Measurements from ENCODE around the gene KRTAP3-2.

Gene KRTAP3-2

GRCh38 chr17:40950176-40950575 is 49.5 kb downstream of the KRTAP3-2 start:
- Histone ChIP-seq H3K4me3 (ENCODE audit: low read depth, low read length) (no peak overlapping the region), H3K9me3 (ENCODE audit: control insufficient read depth, insufficient read depth, low read depth, low read length) (no peaks in the 10 kb centered on the region), H3K9ac (ENCODE audit: low read length) (no peak overlapping the region), H3K27ac (ENCODE audit: low read depth, low read length) (no peak overlapping the region), H3K4me1 (ENCODE audit: control insufficient read depth, insufficient read depth, low read length) (no peaks in the 10 kb centered on the region; the same call in 1 of the 2 replicates), H3K36me3 (ENCODE audit: control insufficient read depth, insufficient read depth, low read length) (no peaks in the 10 kb centered on the region), H3K27me3 (ENCODE audit: control insufficient read depth, insufficient read depth, low read length) (no peaks in the 10 kb centered on the region)

GRCh38 chr17:40949418-40949817 is 50.3 kb downstream of the KRTAP3-2 start:
- Histone ChIP-seq H3K4me3 (ENCODE audit: low read depth, low read length) (no peak overlapping the region), H3K36me3 (ENCODE audit: control insufficient read depth, insufficient read depth, low read length) (no peaks in the 10 kb centered on the region), H3K4me1 (ENCODE audit: control insufficient read depth, insufficient read depth, low read length) (no peaks in the 10 kb centered on the region; the same call in 1 of the 2 replicates), H3K9me3 (ENCODE audit: control insufficient read depth, insufficient read depth, low read depth, low read length) (no peaks in the 10 kb centered on the region), H3K27ac (ENCODE audit: low read depth, low read length) (no peak overlapping the region), H3K9ac (ENCODE audit: low read length) (no peak overlapping the region), H3K27me3 (ENCODE audit: control insufficient read depth, insufficient read depth, low read length) (no peaks in the 10 kb centered on the region)

All from HUES6 (cell line).